GM12891 (cell line): ENCODE results near the gene SLCO1B1.
"Not testable (repeated sequence)": the region's sequence is repeated elsewhere in the genome, so short reads cannot be mapped to it uniquely, and the experiment has no call there.

Experiments used
- PAX5 ChIP-seq: IDR thresholded peaks from 2 replicates; pipeline ENCODE4 v1.6.1; 2011; ENCODE audit warnings: low read length, moderate library complexity, mild to moderate bottlenecking; ENCODE audit not compliant: insufficient read depth, severe bottlenecking
- POLR2A ChIP-seq: IDR thresholded peaks from 2 replicates; pipeline ENCODE4 v1.6.1; 2011; ENCODE audit warnings: low read depth, low read length, control low read depth
- POLR2AphosphoS5 ChIP-seq: IDR thresholded peaks from 2 replicates; pipeline ENCODE4 v1.6.1; 2011; ENCODE audit warnings: low read depth, low read length, control low read depth
- POU2F2 ChIP-seq: IDR thresholded peaks from 2 replicates; pipeline ENCODE4 v1.6.1; 2011; ENCODE audit warnings: low read depth, mild to moderate bottlenecking, control low read depth, low read length, moderate library complexity
- SPI1 ChIP-seq: IDR thresholded peaks from 2 replicates; pipeline ENCODE4 v1.6.1; 2011; ENCODE audit warnings: low read depth, low read length, control low read depth
- TAF1 ChIP-seq: IDR thresholded peaks from 2 replicates; pipeline ENCODE4 v1.6.1; 2011; ENCODE audit warnings: low read depth, low read length, control low read depth

DNA sequence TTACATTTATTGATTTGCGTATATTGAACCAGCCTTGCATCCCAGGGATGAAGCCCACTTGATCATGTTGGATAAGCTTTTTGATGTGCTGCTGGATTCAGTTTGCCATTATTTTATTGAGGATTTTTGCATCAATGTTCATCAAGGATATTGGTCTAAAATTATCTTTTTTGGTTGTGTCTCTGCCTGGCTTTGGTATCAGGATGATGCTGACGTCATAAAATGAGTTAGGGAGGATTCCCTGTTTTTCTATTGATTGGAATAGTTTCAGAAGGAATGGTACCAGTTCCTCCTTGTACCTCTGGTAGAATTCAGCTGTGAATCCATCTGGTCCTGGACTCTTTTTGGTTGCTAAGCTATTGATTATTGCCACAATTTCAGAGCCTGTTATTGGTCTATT is 46.2 kb upstream of the SLCO1B1 start:
- not testable (repeated sequence) for TF ChIP-seq POLR2AphosphoS5, POLR2A, SPI1, TAF1, POU2F2, PAX5
